H7 (cell line): Measurements from ENCODE around the gene OLFM2. TPM values are rescaled to one million over a fixed set of nuclear protein-coding genes. Genes with fewer than 3 reads are reported as not detected.
"Not testable (repeated sequence)": the region's sequence is repeated elsewhere in the genome, so short reads cannot be mapped to it uniquely, and the experiment has no call there.

Experiments used
- DNase-seq: peaks from one replicate; pipeline ENCODE4 v3.0.0; 2012
- H3K27me3 ChIP-seq: 2 replicates; pipeline ENCODE4 v1.6.0; 2011; ENCODE audit warnings: mild to moderate bottlenecking, low read length; ENCODE audit not compliant: control insufficient read depth, insufficient read depth
- H3K36me3 ChIP-seq: replicated peaks from 2 replicates; pipeline ENCODE4 v1.5.1; 2011; ENCODE audit warnings: low read length; ENCODE audit not compliant: control insufficient read depth, insufficient read depth
- H3K4me3 ChIP-seq: 2 replicates; pipeline ENCODE4 v1.5.1; 2011; ENCODE audit warnings: low read depth, mild to moderate bottlenecking, control low read depth, low read length, moderate library complexity; ENCODE audit not compliant: insufficient read depth
- total RNA-seq: library from RNA; depleted of rRNA; stranded (reverse); fragments of >200 nt; shearing (Covaris generic); gene quantifications from 2 replicates; pipeline ENCODE4 v1.2.3, GENCODE V29; 2014

Gene OLFM2
- total RNA-seq, 1 experiment from 2014 or later: 40.0 TPM

DNA sequence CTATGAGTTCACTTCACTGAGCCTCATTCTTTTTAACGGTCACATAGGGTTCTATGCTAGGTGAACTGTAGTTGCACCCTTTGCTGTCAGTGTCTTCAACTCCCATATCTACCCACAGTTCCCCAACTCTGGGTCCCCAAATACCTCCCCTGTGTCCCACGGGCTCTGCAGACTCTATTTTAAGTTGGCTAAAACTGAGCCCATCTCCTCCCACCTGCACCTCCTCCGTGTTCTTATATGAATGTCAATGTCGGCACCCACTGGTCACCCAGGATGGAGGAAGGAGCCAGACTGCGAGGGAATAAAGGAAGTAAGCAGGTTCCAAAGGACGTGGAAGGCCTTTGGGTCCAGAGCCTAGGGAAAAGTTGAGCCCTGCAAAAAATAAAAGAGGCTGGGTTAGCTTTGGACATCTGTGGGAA, 102.0 kb downstream of the OLFM2 start:
- H3K27me3 ChIP-seq: no peaks in the 10 kb centered on the region
- DNase-seq: no peak
- peaks cover 7% of the 10 kb centered on the region for H3K36me3 ChIP-seq
- peak overlapping the region; percentile 44 for H3K4me3 ChIP-seq

DNA sequence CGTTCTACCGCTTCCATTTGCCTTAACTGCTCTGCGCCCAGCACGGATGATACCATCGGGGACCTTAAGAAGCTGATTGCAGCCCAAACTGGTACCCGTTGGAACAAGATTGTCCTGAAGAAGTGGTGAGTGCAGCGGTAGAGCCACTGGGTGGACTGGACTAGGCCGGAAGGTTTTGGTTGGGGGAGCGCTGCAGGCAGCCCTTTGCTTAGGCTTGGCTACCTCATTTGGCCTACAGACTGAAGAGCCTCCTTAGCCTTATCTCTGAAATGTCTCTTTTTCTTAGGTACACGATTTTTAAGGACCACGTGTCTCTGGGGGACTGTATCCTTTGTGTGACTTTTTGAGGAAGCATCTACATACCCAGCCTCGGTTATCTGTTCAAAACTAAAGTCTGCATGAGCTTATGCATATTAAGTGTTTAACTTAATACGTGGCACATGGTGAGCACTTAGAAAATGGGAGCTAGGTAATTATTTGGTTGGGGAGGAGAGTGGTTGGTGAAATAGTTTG, 107.7 kb downstream of the OLFM2 start:
- Histone ChIP-seq H3K4me3 (peak overlapping the region; percentile 90), H3K36me3 (peaks cover 4% of the 10 kb centered on the region), H3K27me3 (no peaks in the 10 kb centered on the region)
- DNase-seq: no peak

DNA sequence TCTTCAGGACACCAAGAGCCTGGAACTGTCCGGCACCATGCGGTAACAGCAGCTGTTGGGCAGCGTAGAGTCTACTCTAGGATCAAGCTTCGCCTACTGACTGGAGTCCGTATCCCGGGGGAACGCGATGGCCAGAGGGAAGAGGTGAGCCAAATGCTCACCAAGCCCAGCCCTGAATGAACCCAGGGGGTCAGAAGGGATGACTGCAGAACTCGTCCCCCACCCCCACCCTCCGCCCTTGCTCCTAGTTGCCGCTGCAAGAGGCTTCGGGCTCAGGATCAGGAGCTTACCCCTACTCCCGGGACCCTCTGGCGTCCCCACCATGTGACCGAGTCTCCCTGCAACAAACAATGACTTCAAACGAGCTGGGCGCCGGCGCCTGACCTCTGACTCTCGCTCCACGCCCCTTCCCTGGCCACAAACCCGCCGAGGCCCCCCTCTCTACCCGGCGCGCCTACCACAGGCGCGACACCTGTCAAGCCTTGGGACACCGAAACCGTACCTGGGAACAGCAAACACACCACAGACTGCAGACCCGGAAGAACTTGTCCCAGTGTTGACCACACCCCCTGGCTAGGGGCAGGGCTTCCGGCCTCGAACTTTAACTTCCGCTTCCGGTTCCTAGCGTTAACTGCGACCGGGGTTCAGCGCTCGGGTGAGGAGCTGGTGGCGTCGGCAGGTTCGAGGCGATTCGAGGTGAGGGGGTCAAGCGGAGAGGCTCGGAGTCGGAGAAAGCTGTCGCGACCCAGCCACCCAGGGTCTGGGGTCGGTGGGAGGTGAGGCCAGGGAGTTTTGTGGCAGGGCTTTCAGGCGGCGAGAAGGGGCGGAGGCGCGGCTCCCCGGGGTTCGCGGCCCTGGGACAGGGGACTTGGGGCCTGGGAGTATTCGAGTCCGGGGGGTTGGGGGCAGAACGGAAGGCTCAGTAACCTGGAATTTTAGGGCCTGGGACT, 108.8 kb downstream of the OLFM2 start, which contains the start of gene UBL5:
Gene UBL5, plus strand, starts transcription at position 630 of the 950 bp plus-strand sequence. CDS start 420 bp downstream, outside the sequence.
- Histone ChIP-seq H3K4me3 (peak within 1 kb of the TSS; percentile 90), H3K27me3 (no peaks in the 10 kb centered on the region), H3K36me3 (peaks cover 4% of the 10 kb centered on the region)
- DNase-seq: peak; percentile 97

DNA sequence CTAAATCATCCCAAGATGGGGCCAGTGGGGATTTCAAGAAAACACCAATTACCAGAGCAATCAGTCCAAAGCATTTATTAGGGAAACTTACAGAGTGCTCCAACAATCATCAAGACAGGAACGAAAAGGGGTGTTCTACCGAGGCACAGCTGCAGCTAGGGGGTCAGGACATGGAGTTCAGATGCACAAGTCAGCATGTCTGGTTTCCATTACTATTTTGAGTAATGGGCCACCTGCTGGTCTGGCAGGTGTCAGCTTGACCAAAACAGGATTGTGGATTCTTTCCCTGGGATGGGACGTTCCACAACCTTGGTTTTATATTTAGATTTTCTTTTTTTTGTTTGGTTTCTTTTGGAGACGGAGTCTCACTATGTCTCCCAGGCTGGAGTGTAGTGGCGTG, 112.5 kb downstream of the OLFM2 start:
- no peak overlapping the region for H3K4me3 ChIP-seq
- H3K36me3 ChIP-seq: no peaks in the 10 kb centered on the region; the same call in 1 of the 2 replicates
- DNase-seq: no peak
- H3K27me3 ChIP-seq: no peaks in the 10 kb centered on the region

DNA sequence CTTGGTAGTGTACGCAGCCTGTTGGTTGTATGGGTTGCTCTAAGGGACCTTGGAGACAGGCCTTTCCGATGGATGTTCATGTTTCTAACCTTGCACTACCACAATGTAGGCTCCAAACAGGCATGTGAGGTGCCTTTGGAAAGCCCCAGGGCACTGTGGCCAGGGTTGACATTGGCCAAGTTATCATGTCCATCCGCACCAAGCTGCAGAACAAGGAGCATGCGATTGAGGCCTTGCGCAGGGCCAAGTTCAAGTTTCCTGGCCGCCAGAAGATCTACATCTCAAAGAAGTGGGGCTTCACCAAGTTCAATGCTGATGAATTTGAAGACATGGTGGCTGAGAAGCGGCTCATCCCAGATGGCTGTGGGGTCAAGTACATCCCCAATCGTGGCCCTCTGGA, 116.3 kb downstream of the OLFM2 start:
- not testable (repeated sequence) for DNase-seq, H3K4me3 ChIP-seq, H3K36me3 ChIP-seq, H3K27me3 ChIP-seq

DNA sequence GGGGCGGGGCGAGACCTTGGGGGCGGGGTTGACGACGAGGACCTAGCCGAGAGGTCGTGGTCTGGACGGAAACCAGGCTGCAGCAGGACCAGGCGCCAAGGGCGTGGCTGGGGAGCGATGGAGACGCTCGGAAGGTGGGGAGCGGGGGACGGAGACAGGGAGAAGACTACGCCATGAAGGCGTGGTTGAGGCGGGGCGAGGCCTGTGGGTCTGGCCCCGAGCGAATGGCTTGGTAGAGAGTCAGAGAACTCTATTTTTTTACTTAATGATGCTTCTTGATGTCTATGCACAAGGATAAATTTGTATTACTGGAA, 116.8 kb downstream of the OLFM2 start:
- no peaks in the 10 kb centered on the region for H3K27me3 ChIP-seq
- peak overlapping the region; percentile 4; the same call in 1 of the 2 replicates for H3K4me3 ChIP-seq
- no peaks in the 10 kb centered on the region; the same call in 1 of the 2 replicates for H3K36me3 ChIP-seq

DNA sequence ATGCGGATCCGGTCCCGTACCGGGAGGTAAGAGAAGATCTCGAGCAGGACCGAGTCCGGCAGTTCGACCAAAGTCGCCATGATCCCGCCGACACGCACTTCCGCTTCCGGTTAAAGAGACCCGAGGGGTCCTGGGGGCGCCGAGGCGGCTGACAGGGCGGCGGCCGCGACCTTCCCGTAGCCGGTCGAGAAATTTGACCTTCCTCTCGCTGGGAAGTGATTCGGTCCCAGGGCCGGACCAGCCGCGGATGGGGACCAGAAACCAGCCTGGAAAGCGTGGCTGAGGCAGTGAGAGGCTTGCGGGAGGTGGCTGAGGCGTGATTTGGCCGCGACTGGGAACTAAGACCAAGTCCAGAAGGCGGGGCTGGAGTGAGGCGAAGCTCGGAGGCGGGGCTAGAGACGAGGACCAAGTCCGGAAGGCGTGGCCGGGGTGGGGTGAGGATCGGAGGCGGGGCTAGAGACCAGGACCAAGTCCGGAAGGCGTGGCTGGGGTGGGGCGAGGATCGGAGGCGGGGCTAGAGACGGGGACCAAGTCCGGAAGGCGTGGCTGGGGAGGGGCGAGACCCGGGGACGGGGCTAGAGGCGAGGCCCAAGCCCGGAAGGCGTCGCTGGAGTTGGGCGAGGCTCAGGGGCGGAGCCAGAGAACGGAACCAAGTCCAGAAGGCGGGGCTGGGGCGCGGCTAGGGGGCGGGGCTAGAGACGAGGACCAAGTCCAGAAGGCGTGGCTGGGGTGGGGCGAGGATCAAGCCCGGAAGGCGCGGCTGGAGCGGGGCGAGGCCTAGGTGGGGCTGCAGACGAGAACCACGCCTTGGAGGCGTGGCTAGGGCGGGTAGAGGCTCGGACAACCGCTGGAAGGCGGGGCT, 117.3 kb downstream of the OLFM2 start, which contains the start of gene FBXL12:
Gene FBXL12, minus strand, starts transcription at position 346 of the 862 bp plus-strand sequence. Its CDS starts 266 bp downstream, at position 80.
- H3K4me3 ChIP-seq: peak within 1 kb of the TSS; percentile 96
- no peaks in the 10 kb centered on the region for H3K27me3 ChIP-seq
- peak; percentile 99 for DNase-seq
- H3K36me3 ChIP-seq: no peaks in the 10 kb centered on the region; the same call in 1 of the 2 replicates

More for the DNA sequence above, 116.8 kb downstream of the OLFM2 start:
- no peak for DNase-seq

DNA sequence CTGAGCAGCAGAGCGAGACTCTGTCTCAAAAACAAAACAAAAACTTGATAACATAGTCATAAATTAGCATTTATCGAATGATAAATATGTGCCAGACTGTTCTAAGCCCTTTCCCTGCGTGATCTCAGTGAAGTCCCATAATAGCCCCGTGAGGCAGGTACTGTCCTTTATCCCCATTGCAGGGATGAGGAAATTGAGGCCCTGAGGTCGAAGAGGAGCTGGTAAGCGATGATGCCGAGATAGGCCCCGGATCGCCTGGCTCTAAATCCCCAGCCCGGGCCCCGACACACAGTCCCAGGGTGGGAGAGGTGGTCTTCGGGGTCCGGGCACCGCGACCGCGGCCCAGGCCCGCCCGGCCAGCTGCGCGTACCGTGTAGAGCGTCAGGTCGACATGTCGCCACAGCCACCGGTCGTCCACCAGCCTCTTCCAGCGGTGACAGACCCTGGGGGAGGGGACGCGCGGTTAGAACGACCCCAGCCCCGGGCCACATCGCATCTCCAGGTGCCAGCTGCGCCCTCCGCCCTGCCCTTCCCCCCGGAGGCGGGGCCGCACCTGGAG, 118.1 kb downstream of the OLFM2 start:
- H3K27me3 ChIP-seq: no peaks in the 10 kb centered on the region
- no peak for DNase-seq
- peak overlapping the region; percentile 96 for H3K4me3 ChIP-seq
- H3K36me3 ChIP-seq: no peaks in the 10 kb centered on the region; the same call in 1 of the 2 replicates

DNA sequence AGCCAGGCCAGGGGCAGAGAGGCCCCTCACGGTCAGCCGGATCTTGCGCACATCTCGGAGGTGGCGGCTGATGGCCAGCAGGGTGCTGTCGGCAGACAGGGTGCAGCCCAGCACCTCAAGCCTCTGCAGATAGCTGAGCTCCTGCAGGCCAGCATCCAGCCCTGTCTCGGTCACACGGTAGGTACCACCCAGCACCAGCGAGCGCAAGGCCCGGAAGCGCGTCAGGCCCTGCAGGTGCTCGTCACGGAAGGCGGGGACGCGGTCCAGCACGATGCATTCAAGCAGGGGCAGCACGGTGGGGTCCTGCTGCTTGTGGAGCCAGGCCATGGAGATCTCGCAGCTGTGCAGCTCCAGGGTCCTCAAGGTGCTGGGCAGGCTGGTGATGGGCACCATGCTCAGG, 125.2 kb downstream of the OLFM2 start:
- DNase-seq: no peak
- Histone ChIP-seq H3K36me3 (peaks cover 13% of the 10 kb centered on the region), H3K4me3 (no peak overlapping the region), H3K27me3 (no peaks in the 10 kb centered on the region)

DNA sequence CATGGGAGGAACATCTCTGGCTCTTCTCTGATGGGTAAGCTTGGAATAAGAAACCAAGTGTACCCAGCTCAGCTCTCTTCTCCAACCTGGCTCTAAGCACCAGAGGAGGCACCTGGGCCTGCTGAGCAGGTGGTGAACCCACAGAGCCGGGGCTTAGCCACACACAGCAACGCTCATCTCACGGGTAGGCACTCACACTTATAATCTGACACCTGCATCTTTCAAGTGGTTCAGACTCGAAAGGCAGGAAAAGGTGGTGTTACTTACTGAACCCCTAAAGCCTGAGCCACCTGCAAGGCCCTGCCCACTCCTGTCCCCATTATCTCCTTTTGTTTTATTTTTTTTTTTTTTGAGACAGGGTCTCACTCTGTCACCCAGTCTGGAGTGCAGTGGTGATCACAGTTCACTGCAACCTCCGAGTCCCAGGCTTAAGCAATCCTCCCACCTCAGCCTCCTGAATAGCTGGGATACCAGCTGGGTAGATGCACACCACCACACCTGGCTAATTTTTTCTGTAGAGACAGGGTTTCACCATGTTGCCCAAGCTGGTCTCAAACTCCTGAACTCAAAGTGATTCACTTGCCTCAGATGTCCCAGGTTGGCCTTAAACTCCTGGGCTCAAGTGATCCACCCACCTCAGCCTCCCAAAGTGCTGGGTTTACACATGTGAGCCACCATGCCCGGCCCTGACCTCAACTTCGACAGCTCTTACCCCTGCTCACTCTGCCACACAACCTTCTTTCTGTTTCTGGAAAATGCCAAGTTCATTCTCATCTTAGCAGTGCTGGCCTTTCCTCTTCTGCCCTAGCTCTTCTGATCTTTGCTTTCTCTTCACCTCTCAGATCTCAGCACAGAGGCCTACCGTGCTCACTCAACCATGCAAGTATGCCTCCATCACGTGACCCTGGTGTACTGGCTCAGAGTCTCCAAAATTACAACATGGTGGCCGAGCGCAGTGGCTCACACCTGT, 127.2 kb downstream of the OLFM2 start:
- no peak for DNase-seq
- no peaks in the 10 kb centered on the region for H3K27me3 ChIP-seq
- H3K4me3 ChIP-seq: no peak overlapping the region
- peaks cover 13% of the 10 kb centered on the region for H3K36me3 ChIP-seq

DNA sequence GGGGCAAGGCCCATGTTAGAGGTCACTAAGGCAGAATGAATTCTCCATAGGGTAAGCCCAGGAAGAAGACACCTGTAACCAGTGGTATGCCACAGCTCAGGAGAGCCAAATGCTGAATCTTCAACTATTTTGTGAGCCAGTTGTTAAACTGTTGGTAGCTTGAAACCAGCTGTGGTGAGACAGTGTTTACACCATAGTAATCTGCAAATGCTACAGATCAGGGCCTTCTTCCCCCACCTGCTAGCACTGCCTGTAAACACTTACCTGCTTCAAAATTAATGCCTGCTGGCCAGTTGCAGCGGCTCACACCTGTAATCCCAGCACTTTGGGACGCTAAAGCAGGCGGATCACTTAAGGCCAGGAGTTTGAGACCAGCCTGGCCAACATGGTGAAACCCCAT, 129.5 kb downstream of the OLFM2 start:
- DNase-seq: no peak
- Histone ChIP-seq H3K27me3 (no peaks in the 10 kb centered on the region), H3K4me3 (no peak overlapping the region), H3K36me3 (peaks cover 13% of the 10 kb centered on the region)
